Measurements from ENCODE around the gene MCL1. TPM values are rescaled to one million over a fixed set of nuclear protein-coding genes. Genes with fewer than 3 reads are reported as not detected.
"Not testable (repeated sequence)": the region's sequence is repeated elsewhere in the genome, so short reads cannot be mapped to it uniquely, and the experiment has no call there.

Gene MCL1
- total RNA-seq, 1 experiment from 2014 or later = 261 TPM

- no peak for DNase-seq
- H3K27me3 Mint-ChIP-seq (ENCODE audit: unreplicated experiment) = no peaks in the 10 kb centered on the region
- intact Hi-C loops (cut with micrococcal nuclease; ENCODE audit: unreplicated experiment) = no loop called here
- peaks cover 46% of the 10 kb centered on the region for H3K36me3 Mint-ChIP-seq (ENCODE audit: insufficient read depth, unreplicated experiment)
- no peak for TF ChIP-seq CTCF (IDR thresholded peaks at IDR 0.05; ENCODE audit: unreplicated experiment)
- no peaks in the 10 kb centered on the region for H3K9me3 Mint-ChIP-seq (ENCODE audit: low read depth, unreplicated experiment)
- CTCF ChIA-PET = no interaction called here
- H3K27ac Mint-ChIP-seq (ENCODE audit: unreplicated experiment) = no peak overlapping the region
- no peak overlapping the region for H3K4me3 Mint-ChIP-seq (ENCODE audit: low read depth, unreplicated experiment)
- BruUV-seq (replicated peaks) = no TSS peak
- H3K4me1 Mint-ChIP-seq (ENCODE audit: low read depth, unreplicated experiment) = peaks cover 9% of the 10 kb centered on the region
Measured at GRCh38 chr1:150596976-150597375, 17.6 kb upstream of the MCL1 start.

GRCh38 chr1:150596095-150596892 lies 16.9 kb upstream of the MCL1 start:
- Mint-ChIP-seq H3K27ac (ENCODE audit: unreplicated experiment) (peak overlapping the region; percentile 5), H3K27me3 (ENCODE audit: unreplicated experiment) (no peaks in the 10 kb centered on the region), H3K36me3 (ENCODE audit: insufficient read depth, unreplicated experiment) (peaks cover 48% of the 10 kb centered on the region), H3K4me3 (ENCODE audit: low read depth, unreplicated experiment) (no peak overlapping the region), H3K9me3 (ENCODE audit: low read depth, unreplicated experiment) (no peaks in the 10 kb centered on the region), H3K4me1 (ENCODE audit: low read depth, unreplicated experiment) (peaks cover 9% of the 10 kb centered on the region)
- intact Hi-C loops (cut with micrococcal nuclease; ENCODE audit: unreplicated experiment) = no loop called here
- no peak for TF ChIP-seq CTCF (IDR thresholded peaks at IDR 0.05; ENCODE audit: unreplicated experiment)
- no TSS peak for BruUV-seq (replicated peaks)
- CTCF ChIA-PET = no interaction called here
- DNase-seq = no peak

- Mint-ChIP-seq H3K9me3 (ENCODE audit: low read depth, unreplicated experiment) (no peaks in the 10 kb centered on the region), H3K4me3 (ENCODE audit: low read depth, unreplicated experiment) (no peak overlapping the region), H3K36me3 (ENCODE audit: insufficient read depth, unreplicated experiment) (peaks cover 34% of the 10 kb centered on the region), H3K27ac (ENCODE audit: unreplicated experiment) (no peak overlapping the region), H3K4me1 (ENCODE audit: low read depth, unreplicated experiment) (peaks cover 14% of the 10 kb centered on the region), H3K27me3 (ENCODE audit: unreplicated experiment) (no peaks in the 10 kb centered on the region)
- intact Hi-C loops (cut with micrococcal nuclease; ENCODE audit: unreplicated experiment) = no loop called here
- DNase-seq = no peak
- CTCF ChIA-PET = no interaction called here
- no peak for TF ChIP-seq CTCF (IDR thresholded peaks at IDR 0.05; ENCODE audit: unreplicated experiment)
- BruUV-seq (replicated peaks) = no TSS peak
Measured at GRCh38 chr1:150582371-150582770, 3.0 kb upstream of the MCL1 start.

- DNase-seq; intact Hi-C loops (cut with micrococcal nuclease; ENCODE audit: unreplicated experiment); H3K9me3 Mint-ChIP-seq (ENCODE audit: low read depth, unreplicated experiment); H3K4me3 Mint-ChIP-seq (ENCODE audit: low read depth, unreplicated experiment); BruUV-seq (replicated peaks); CTCF ChIA-PET; H3K27ac Mint-ChIP-seq (ENCODE audit: unreplicated experiment); H3K27me3 Mint-ChIP-seq (ENCODE audit: unreplicated experiment): not testable (repeated sequence)
- H3K36me3 Mint-ChIP-seq (ENCODE audit: insufficient read depth, unreplicated experiment) = peaks cover 38% of the 10 kb centered on the region
- H3K4me1 Mint-ChIP-seq (ENCODE audit: low read depth, unreplicated experiment) = peaks cover 14% of the 10 kb centered on the region
Measured at GRCh38 chr1:150581962-150582361, 2.6 kb upstream of the MCL1 start.

GRCh38 chr1:150581437-150581836 lies 2.0 kb upstream of the MCL1 start:
- Mint-ChIP-seq H3K36me3 (ENCODE audit: insufficient read depth, unreplicated experiment) (peaks cover 44% of the 10 kb centered on the region), H3K4me1 (ENCODE audit: low read depth, unreplicated experiment) (peaks cover 14% of the 10 kb centered on the region)
- DNase-seq; BruUV-seq (replicated peaks); H3K27ac Mint-ChIP-seq (ENCODE audit: unreplicated experiment); H3K27me3 Mint-ChIP-seq (ENCODE audit: unreplicated experiment); H3K4me3 Mint-ChIP-seq (ENCODE audit: low read depth, unreplicated experiment); intact Hi-C loops (cut with micrococcal nuclease; ENCODE audit: unreplicated experiment); H3K9me3 Mint-ChIP-seq (ENCODE audit: low read depth, unreplicated experiment): not testable (repeated sequence)
- CTCF ChIA-PET = interaction anchor here (2.1 kb wide), 1 partner anchor 14 kb away, joined by 6 read pairs; no protein-coding TSS in a partner anchor

- H3K4me3 Mint-ChIP-seq (ENCODE audit: low read depth, unreplicated experiment) = peak overlapping the region; percentile 99
- H3K27me3 Mint-ChIP-seq (ENCODE audit: unreplicated experiment); BruUV-seq (replicated peaks); H3K9me3 Mint-ChIP-seq (ENCODE audit: low read depth, unreplicated experiment); DNase-seq; intact Hi-C loops (cut with micrococcal nuclease; ENCODE audit: unreplicated experiment): not testable (repeated sequence)
- peaks cover 48% of the 10 kb centered on the region for H3K36me3 Mint-ChIP-seq (ENCODE audit: insufficient read depth, unreplicated experiment)
- peaks cover 14% of the 10 kb centered on the region for H3K4me1 Mint-ChIP-seq (ENCODE audit: low read depth, unreplicated experiment)
- CTCF ChIA-PET = interaction anchor here (0.6 to 2.1 kb wide), 3 partner anchors 8 to 24 kb away, joined by 3 to 6 read pairs (median 5); no protein-coding TSS in a partner anchor
- H3K27ac Mint-ChIP-seq (ENCODE audit: unreplicated experiment) = peak overlapping the region; percentile 99
Measured at GRCh38 chr1:150580966-150581365, 1.6 kb upstream of the MCL1 start.

Data from Calu3 (cell line).